Measurements from ENCODE around the gene MRPL36. TPM values are rescaled to one million over a fixed set of nuclear protein-coding genes. Genes with fewer than 3 reads are reported as not detected.

MRPL36 gene
- total and polyA plus RNA-seq, 4 donors = 14.5 to 62.8 (median 40.4) TPM

GRCh38 chr5:1748845-1749244 lies 50.8 kb downstream of the MRPL36 start:
- Histone ChIP-seq H3K9ac (ENCODE audit: insufficient read depth in 1 of 2, low read length in 2 of 2) (no peak overlapping the region), H3K36me3 (ENCODE audit: control insufficient read depth in 4 of 4, insufficient read depth in 4 of 4, low read length in 4 of 4) (no peaks in the 10 kb centered on the region), H3K9me3 (ENCODE audit: control insufficient read depth in 4 of 4, insufficient read depth in 3 of 4, low read length in 3 of 4) (peaks cover 0 to 16% (median 0%) of the 10 kb centered on the region in 4 donors), H3K4me1 (ENCODE audit: control insufficient read depth in 5 of 5, insufficient read depth in 5 of 5, low read length in 5 of 5) (no peaks in the 10 kb centered on the region), H3K4me3 (no peak overlapping the region), H3K27me3 (ENCODE audit: control insufficient read depth in 3 of 3, insufficient read depth in 3 of 3, low read length in 2 of 3) (peaks cover 0 to 8% (median 0%) of the 10 kb centered on the region in 3 donors), H3K27ac (ENCODE audit: low read depth in 1 of 2, low read length in 1 of 2) (no peak overlapping the region)
- DNase-seq = no peak
- ATAC-seq (ENCODE audit: insufficient read depth, low FRiP score) = no peak
- WGBS, 2 donors = 87 to 88% methylated on average over 19 of the region's 19 CpGs
- TF ChIP-seq CTCF (IDR thresholded peaks at IDR 0.05; ENCODE audit: control extremely low read depth, extremely low read depth) = no peak

Other genes with a start within 250 kb of the MRPL36 start
- 10 to 100 TPM; 18.0 to 38.4 TPM for gene NDUFS6, start 1.6 kb upstream of the MRPL36 start, total RNA-seq
- 10 to 100 TPM; 40.9 to 67.9 TPM for gene NDUFS6, start 1.6 kb upstream of the MRPL36 start, polyA plus RNA-seq
- gene IRX4, start 83.1 kb upstream of the MRPL36 start, total RNA-seq = not detected
- gene IRX4, start 83.1 kb upstream of the MRPL36 start, polyA plus RNA-seq = under 1 TPM in 1 of 2 donors, not detected in 1; 0.02 TPM